GM21576 (cell line): Measurements from ENCODE around the gene MGMT.

Source experiments
- ATAC-seq: cut with Tn5 transposase; IDR thresholded peaks from one replicate; pipeline ENCODE4 v1.9.1; 2021; ENCODE audit warnings: mild to moderate bottlenecking, moderate library complexity; ENCODE audit not compliant: unreplicated experiment

Gene MGMT

DNA sequence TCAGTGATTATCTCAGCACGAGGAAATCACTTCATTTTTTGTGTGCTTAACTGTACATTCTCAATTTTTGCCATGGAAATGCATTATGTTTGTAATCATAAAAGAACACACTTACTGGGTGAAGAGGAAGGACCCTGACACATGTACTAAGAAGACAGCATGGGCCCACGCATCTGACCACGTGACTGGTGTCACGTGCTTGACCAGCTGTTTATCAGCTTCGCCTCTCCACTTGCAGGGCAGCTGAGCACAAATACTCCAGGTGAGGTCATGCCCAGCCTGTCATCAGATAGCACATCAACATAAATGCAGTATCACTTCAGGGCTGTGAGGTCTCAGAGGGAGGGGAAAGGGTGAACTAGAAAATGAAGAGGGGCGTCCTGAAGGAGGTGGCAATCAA lies 317.2 kb downstream of the MGMT start:
- ATAC-seq: no peak

DNA sequence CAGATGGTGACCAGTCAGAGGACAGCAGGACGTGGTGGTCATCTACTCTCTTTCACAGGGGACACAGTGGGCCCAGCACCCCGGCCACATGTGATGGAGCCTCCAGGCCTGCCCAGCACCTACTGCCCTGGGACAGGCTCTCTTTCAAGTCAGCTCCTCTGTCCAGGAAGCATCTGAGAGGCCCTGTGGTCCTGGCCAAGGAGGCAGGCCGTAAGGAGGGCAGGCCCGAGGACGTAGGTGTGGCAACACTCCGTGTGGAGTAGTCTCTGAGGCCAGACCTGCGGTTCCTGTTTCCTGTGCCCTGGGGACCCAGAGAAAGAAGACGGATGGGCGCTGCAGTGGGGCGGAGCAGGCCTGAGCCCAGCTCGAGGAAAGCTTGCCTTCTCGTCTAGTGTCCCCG lies 317.9 kb downstream of the MGMT start:
- ATAC-seq: no peak

DNA sequence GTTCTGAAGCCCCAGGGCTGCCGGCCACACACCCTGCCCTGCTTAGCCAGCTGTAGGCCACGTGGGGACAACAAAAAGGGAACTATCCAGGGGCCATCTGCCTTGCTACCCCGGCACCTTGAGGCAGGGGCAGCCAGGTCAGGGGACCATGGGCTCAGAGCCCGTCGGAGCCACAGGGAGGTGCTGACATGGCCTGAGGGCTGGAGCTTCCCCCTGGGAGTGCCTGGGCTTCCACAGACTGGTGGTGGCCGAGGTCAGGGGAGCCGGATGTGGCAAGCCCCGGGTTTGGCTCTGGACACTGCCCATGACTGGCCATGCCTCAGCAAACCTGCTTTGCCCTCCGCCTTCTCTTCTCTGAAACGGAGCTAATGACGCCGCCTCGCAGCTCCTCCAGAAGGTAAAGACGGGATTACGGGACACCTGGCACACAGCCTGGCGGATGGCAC lies 318.5 kb downstream of the MGMT start:
- no peak for ATAC-seq

- no peak for ATAC-seq
These were observed 319.2 kb downstream of the MGMT start for GRCh38 chr10:129786216-129786615.

DNA sequence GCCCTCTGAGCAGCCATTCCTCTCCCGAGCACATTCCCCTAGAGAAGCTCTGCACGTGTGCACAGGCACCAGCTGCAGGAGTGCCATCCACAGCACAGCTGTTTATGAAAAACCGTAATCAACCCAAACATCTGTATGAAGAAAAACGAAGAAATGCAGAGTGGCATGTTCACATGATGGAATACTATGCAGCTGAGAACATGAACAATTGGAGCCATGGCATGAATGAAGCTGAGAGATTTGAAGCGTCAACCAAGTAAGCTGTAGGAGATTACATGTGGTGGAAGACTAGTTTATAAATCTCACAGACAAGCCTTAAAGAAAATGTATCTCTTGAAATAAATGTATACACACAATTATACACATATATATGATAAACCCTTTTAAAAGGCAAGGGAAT lies 320.5 kb downstream of the MGMT start:
- ATAC-seq: no peak

DNA sequence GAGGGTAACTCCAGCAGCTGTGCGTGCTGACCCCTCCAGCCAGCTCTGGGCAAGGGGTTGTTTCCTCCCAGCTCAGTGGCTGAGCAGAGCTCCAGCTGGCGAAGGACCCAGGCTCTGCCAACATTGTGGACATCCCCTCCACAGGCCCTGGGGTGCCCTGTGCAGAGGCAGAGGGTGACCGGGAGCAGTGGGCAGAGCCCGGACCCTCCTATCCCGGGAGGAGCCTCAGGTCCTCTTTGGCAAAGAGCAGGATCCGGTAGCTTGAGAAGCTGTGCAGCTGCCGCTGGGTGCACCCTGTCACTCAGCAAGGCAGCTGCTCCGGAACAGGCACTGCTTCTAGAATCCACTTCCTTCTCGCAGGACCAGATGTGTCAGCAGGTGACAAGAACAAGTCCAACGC lies 321.2 kb downstream of the MGMT start:
- ATAC-seq: no peak

- no peak for ATAC-seq
These were observed 323.8 kb downstream of the MGMT start for GRCh38 chr10:129790715-129791446.

DNA sequence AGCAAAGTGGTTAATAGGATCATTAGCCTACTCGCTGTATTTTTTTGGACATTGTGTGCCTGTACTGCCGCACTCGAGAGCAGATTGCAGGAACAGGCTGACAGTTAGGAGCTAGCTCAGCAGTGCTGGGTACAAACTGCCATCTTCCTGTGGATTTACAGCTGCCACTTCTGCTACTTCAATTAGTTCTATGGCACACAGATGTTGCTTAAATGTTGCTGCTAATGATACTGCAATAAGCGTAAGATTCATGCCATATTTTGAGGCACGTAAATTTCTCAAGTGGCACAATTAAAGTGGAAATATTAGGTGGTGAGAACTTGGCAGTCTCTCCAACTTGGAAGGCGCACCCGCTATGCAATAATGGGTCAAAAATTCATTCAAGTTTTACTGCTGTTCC lies 325.1 kb downstream of the MGMT start:
- no peak for ATAC-seq

- no peak for ATAC-seq
These were observed 325.8 kb downstream of the MGMT start for GRCh38 chr10:129792864-129793263.

DNA sequence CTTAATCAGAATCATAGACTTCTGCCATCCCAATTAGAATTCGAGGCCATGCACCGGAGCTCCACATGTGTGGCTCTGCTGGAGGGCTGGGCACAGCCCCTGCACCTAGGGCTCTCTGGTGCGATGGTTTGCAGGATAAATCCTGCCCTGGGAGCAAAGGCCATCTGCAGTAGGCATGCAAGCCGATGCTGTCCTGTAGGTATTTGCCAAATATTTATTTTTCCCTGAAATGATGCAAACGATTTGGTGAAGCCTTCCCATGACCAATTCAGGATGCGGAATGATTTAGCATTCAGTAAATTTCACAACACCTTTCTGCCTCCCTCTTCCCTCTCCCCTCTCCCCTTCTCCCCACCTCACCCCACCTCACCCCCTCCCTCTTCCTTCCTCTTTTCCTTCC lies 326.4 kb downstream of the MGMT start:
- ATAC-seq: no peak

DNA sequence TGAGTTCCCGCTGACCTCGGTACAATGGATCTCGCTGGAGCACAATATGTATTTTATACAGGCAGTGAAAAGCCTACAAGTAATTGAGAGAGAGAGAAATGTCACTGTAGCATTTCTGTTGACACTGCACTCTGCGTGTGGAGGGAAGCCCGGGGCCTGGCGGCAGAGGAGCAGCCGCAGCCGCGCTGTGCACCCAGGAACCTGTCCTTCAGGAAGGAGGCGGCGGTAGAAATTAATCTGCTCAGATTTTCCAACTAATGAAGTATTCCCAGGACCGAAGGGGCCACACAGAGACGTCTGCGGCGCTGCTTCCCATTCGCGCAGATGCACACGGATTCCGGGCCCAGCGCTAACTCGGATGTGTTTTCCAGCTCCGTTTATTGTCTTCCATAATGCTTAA lies 327.0 kb downstream of the MGMT start:
- no peak for ATAC-seq

DNA sequence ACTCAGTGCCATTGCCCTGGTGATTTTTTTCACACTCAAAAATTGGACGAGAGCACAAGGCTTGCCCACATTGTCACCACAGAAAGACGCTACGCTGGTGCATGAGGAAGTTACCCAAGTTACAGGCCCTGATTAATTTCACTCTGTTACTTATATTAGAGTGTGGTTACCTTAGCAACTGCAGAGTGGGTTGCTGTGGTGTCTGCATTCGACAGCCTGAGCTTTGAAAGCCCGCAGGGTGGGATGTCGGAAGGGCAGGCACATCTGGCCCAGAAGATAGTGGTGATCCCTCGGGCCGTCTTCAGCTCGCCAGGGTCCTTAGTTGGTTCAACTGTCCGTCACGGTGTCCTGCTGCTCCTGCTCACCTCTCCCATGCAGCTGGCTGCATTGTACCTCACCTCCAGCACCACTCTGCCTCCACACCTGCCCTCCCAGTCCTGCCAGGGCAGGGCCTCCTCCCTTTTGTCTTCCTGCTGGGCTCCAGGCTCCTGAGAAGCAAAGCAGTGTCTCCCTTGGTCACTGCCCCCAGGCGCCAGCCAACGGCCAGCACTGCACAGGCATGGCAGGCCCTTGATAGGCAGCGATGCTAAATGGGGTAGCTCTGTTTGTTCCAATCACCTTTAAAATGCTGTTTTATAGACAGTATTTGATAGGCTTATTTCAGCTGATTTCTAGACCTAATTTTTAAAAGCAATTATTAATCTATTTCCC lies 329.8 kb downstream of the MGMT start:
- ATAC-seq: no peak

- ATAC-seq: no peak
These were observed 332.9 kb downstream of the MGMT start for GRCh38 chr10:129799942-129800341.

- ATAC-seq: no peak
These were observed 333.8 kb downstream of the MGMT start for GRCh38 chr10:129800796-129801340.

- ATAC-seq: no peak
These were observed 340.2 kb downstream of the MGMT start for GRCh38 chr10:129807211-129807610.

DNA sequence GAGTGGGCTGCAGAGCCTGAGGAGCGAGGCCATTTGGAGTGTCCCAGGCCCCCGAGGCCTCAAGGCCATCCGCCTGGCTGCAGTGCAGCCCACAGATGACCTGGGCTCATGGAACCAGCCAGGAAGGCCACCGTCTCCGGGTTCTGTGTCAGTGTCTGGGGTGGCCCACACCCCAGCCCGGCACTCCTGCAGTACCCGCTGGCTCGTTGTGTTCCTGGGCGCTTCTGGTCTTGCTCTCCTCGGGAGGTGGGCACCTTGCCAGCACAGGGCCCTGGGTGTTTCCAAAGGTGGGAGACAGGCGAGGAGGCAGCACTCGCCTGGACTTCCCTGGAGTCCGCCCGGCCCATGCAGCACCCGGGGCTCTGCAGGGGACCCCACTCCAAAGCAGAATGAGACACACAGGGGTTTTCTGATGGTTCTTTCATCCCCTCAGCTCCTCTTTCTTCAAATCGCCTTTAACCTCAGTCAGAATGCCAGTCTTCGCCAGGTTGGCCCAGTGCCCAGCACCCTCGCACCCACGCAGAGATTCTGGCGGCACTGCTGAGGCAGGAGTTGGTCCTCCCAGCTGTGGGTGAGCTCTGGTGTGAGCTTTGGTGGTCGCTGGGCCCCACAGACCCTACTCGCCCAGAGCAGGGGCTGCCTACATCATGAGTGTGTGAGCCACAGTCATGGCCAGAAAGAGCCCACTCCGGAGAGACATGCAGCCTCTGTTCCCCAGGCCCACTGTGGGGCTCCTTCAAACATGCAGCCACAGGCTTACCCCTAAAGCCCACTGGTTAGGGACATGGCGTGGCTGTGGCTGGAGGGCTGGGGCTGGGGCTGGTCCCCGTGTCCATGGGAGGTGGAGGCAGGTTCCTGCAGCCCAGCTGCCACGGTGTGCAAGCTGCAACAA lies 341.3 kb downstream of the MGMT start:
- no peak for ATAC-seq

DNA sequence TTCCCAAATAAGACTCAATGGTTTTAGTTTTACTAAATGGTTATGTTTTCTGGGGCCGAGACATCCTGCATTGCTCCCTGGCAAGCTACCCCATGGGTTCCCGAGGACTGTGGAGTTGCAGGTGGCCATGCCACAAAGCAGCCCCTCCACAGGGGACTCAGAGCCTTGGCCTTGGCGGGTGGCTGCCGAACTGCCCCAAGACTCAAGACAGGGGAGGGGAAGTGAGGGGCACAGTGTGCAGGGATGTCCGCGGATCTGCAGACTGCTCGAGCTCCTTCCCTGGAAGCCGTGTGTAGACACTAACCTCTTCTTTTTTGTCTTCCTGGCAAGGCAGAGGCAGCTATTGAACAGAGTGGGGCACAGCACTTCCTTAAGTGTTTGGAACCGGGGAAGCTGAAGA lies 342.4 kb downstream of the MGMT start:
- no peak for ATAC-seq

DNA sequence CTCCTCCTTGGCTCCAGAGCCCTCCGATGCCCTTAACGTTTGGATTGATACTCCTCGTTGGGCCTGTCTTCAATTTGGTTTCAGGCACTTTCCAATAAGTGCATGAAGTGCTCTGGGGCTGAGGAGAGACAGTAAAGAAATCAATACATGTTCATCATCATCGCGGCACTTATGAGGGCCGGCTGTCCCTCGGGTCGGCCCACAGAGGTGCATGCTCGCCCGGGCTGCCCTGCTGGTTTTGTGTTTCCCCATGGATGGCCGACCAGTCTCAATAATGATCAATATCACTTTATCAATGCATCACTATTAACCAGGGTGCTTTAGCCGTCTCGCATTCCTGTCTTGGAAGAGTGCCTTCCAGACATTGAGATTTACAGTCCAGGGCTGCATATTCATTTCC lies 342.8 kb downstream of the MGMT start:
- no peak for ATAC-seq

DNA sequence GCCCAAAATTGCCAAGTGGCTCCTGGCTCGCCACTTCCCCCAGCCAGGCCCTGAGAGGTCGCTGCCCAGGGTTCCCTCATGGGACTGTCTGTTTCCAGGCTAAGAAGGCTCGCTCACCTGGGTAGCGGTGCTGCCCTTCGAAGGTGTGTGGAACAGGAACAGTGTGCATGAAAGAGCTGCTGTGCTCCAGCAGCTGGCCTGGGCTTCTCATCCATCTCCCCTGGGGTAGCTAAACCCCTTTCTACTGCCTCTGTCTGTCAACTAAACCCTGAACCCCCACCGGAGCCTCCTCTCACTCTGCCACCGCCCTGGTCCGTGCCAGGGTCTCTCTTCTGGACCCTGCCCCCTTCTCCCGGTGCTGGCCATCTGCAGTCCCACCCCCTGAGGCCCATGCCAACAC lies 344.2 kb downstream of the MGMT start:
- ATAC-seq: no peak

DNA sequence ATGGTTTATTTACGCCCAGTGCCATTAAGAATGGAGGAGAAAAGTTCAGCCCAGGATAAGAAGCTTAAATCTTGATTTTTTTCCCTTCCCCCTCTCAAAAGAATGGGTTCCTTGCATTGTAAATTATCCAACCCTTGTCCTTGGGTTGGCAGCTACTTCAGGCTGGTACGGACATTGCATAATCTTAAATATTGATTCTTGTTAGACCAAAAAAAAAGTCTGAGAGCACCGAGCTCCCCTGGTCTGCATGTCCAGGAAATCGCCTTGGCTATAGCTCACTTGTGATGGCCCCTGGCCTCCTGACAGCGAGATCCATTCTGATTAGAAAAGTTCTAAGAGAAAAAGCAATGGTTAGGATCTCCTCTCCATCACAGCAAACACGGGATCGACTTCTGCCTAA lies 345.4 kb downstream of the MGMT start:
- no peak for ATAC-seq
